Thymus (tissue), 11 donors: ENCODE results near the gene ATP2A3. TPM values are rescaled to one million over a fixed set of nuclear protein-coding genes. Genes with fewer than 3 reads are reported as not detected.

Experiments used
- DNase-seq, 9 donors: peaks; one replicate each; pipeline ENCODE4 v3.0.0-alpha.2; 2013; ENCODE audit warnings: low spot score in 9 of 9, low read depth in 6 of 9, missing footprints in 1 of 9
- H3K27ac ChIP-seq, 2 donors: one replicate each; pipeline ENCODE4 v1.5.1; 2013; ENCODE audit warnings: control low read depth in 1 of 2, low read depth in 1 of 2, low read length in 1 of 2, mild to moderate bottlenecking in 1 of 2, moderate library complexity in 1 of 2
- H3K27me3 ChIP-seq, 2 donors: one replicate each; pipeline ENCODE4 v1.5.1; 2013; ENCODE audit warnings: low read length in 1 of 2; ENCODE audit not compliant: control insufficient read depth in 2 of 2, insufficient read depth in 1 of 2
- H3K36me3 ChIP-seq, 2 donors: one replicate each; pipeline ENCODE4 v1.5.1; 2013; ENCODE audit warnings: low read length in 1 of 2, mild to moderate bottlenecking in 1 of 2, moderate library complexity in 1 of 2; ENCODE audit not compliant: control insufficient read depth in 2 of 2, insufficient read depth in 2 of 2
- H3K4me1 ChIP-seq, 2 donors: one replicate each; pipeline ENCODE4 v1.5.1; 2013; ENCODE audit warnings: low read length in 2 of 2; ENCODE audit not compliant: control insufficient read depth in 2 of 2, insufficient read depth in 2 of 2
- H3K4me3 ChIP-seq, 2 donors: one replicate each; pipeline ENCODE4 v1.5.1; 2013; ENCODE audit warnings: low read length in 2 of 2, control low read depth in 1 of 2, mild to moderate bottlenecking in 1 of 2
- H3K9me3 ChIP-seq, 2 donors: one replicate each; pipeline ENCODE4 v1.5.1; 2013; ENCODE audit warnings: low read length in 1 of 2, mild to moderate bottlenecking in 1 of 2; ENCODE audit not compliant: control insufficient read depth in 2 of 2, insufficient read depth in 1 of 2
- WGBS: extraction: QIAGEN DNeasy Blood & Tissue Kit; methylation state at CpG from one replicate; pipeline ENCODE4 v1.1.7; 2013; 5-methylcytosine and 5-hydroxymethylcytosine counted together
- polyA plus RNA-seq: library from polyadenylated mRNA; stranded (reverse); fragments of 200-250 nt; gene quantifications from one replicate; pipeline ENCODE4 v1.2.3, GENCODE V29; 2013
- total RNA-seq: library from RNA; stranded (reverse); fragments of 120-200 nt; gene quantifications from one replicate; pipeline ENCODE4 v1.2.4, GENCODE V29; 2013
- donor health status: healthy.

ATP2A3 gene
- total and polyA plus RNA-seq, 2 donors: 52.9 to 116 TPM

GRCh38 chr17:3885271-3885670 is 79.0 kb downstream of the ATP2A3 start:
- H3K27me3 ChIP-seq: no peaks in the 10 kb centered on the region
- WGBS: 95% methylated on average over 14 of the region's 14 CpGs
- no peak overlapping the region for H3K27ac ChIP-seq
- peaks cover 0 to 50% of the 10 kb centered on the region in 2 donors for H3K4me1 ChIP-seq
- H3K9me3 ChIP-seq: no peaks in the 10 kb centered on the region
- DNase-seq: no peak
- H3K36me3 ChIP-seq: peaks cover 9 to 15% of the 10 kb centered on the region in 2 donors
- H3K4me3 ChIP-seq: no peak overlapping the region

DNA sequence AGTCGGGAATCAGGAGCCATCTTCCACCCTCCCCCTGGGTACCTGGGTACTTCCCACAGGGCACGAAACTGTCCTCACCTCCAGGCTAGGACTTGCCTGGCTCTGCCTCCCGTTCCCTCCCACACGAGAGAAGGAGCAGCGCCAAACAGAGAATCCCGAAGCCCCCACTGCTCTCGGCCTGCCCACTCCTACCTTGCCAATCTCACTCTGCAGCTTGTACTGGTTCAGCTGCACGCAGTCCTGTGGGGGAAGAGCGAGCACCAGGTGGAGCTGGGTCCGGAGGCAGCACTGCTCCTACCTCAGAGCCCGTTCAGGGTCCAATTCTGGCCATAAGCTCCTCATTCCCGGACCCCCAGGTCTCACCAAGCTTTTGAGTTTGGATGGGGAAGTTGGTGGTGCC is 80.0 kb downstream of the ATP2A3 start:
- Histone ChIP-seq H3K4me1 (peaks cover 0 to 45% of the 10 kb centered on the region in 2 donors), H3K27ac (no peak overlapping the region), H3K4me3 (no peak overlapping the region), H3K36me3 (peaks cover 14 to 19% of the 10 kb centered on the region in 2 donors), H3K9me3 (no peaks in the 10 kb centered on the region), H3K27me3 (no peaks in the 10 kb centered on the region)
- DNase-seq: no peak
- 91% methylated on average over 12 of the region's 12 CpGs for WGBS

- no peaks in the 10 kb centered on the region for H3K9me3 ChIP-seq
- 95% methylated on average over 4 of the region's 4 CpGs for WGBS
- H3K36me3 ChIP-seq: peaks cover 18 to 19% of the 10 kb centered on the region in 2 donors
- H3K27me3 ChIP-seq: no peaks in the 10 kb centered on the region
- H3K27ac ChIP-seq: no peak overlapping the region
- H3K4me1 ChIP-seq: peaks cover 0 to 26% of the 10 kb centered on the region in 2 donors
- DNase-seq: no peak
- H3K4me3 ChIP-seq: no peak overlapping the region
Measured at GRCh38 chr17:3882276-3882675, 82.0 kb downstream of the ATP2A3 start.

GRCh38 chr17:3880983-3881382 is 83.3 kb downstream of the ATP2A3 start:
- Histone ChIP-seq H3K36me3 (peaks cover 21 to 23% of the 10 kb centered on the region in 2 donors), H3K4me1 (peaks cover 0 to 17% of the 10 kb centered on the region in 2 donors), H3K27ac (no peak overlapping the region), H3K4me3 (no peak overlapping the region), H3K27me3 (no peaks in the 10 kb centered on the region), H3K9me3 (no peaks in the 10 kb centered on the region)
- 97% methylated on average over 7 of the region's 7 CpGs for WGBS
- no peak for DNase-seq

DNA sequence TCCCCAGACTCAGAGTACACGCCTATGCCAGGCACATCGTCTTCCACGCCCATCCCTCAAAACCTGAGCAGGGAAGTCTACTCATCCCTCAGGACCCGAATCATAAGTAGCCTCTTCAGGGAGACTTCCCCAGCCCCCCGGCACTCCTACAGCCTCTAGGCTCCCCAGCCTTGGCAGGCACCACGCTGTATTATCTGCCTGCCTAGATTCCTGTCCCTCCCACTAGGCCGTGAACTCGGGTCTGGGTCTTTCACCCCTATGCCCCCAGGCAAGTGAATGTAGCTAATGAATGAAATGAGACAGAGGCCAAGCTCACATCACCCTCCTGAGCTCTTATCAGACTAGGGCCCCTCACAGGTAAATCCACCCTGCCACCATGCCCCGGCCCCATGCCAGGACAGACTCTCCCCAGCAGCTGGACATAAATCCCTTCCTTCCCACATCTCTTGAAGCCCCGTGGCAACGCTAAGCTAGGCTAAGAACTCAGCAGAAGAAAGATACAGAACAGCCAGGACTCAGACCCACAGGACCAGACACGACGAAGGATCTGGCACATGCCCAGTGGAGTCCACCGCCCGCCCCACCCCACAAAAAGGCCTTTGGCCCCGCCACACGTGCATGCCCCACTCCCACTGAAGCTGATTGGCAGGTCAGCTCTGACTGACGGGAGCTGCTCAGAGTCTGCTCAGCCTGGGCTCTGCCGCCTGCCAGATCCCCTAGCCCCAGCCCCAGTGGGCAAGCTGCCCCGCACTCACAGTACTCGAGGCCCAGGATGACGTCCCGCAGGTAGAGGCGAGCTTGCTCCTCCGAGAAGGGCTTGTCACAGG is 84.4 kb downstream of the ATP2A3 start:
- Histone ChIP-seq H3K27ac (peak overlapping the region in 1 of 2 donors; percentile 9), H3K4me1 (peaks cover 0 to 17% of the 10 kb centered on the region in 2 donors), H3K4me3 (no peak overlapping the region), H3K9me3 (no peaks in the 10 kb centered on the region), H3K27me3 (no peaks in the 10 kb centered on the region), H3K36me3 (peaks cover 23 to 29% of the 10 kb centered on the region in 2 donors)
- 95% methylated on average over 25 of the region's 25 CpGs for WGBS
- no peak for DNase-seq

DNA sequence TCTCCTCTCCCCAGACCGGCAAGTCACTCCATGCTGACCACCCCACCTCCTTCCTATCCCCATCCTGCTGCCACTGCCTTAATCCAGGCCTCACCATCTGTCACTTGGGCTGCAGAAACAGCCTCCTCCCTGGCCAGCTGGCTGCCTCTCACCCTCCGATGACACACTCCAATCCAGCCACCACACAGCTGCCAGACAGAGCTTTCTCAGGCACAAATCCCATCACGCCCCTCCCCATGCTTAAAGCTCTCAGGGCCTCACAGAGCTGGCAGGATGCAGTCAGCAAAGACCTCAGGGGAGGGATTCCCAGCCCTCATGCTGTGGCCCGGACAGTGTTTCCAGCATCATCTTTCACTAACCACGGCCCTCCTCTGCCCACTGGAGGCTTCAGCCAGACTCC is 85.1 kb downstream of the ATP2A3 start:
- DNase-seq: no peak
- H3K27ac ChIP-seq: no peak overlapping the region
- WGBS: 77% methylated on average over 5 of the region's 5 CpGs
- H3K4me1 ChIP-seq: peaks cover 0 to 17% of the 10 kb centered on the region in 2 donors
- H3K27me3 ChIP-seq: no peaks in the 10 kb centered on the region
- no peak overlapping the region for H3K4me3 ChIP-seq
- H3K9me3 ChIP-seq: no peaks in the 10 kb centered on the region
- H3K36me3 ChIP-seq: peaks cover 17 to 28% of the 10 kb centered on the region in 2 donors

GRCh38 chr17:3877220-3877619 is 87.0 kb downstream of the ATP2A3 start:
- H3K27me3 ChIP-seq: no peaks in the 10 kb centered on the region
- no peak overlapping the region for H3K4me3 ChIP-seq
- no peak for DNase-seq
- WGBS: 94% methylated on average over 8 of the region's 8 CpGs
- H3K9me3 ChIP-seq: no peaks in the 10 kb centered on the region
- H3K4me1 ChIP-seq: peaks cover 0 to under 1% of the 10 kb centered on the region in 2 donors
- peaks cover 24 to 27% of the 10 kb centered on the region in 2 donors for H3K36me3 ChIP-seq
- no peak overlapping the region for H3K27ac ChIP-seq

DNA sequence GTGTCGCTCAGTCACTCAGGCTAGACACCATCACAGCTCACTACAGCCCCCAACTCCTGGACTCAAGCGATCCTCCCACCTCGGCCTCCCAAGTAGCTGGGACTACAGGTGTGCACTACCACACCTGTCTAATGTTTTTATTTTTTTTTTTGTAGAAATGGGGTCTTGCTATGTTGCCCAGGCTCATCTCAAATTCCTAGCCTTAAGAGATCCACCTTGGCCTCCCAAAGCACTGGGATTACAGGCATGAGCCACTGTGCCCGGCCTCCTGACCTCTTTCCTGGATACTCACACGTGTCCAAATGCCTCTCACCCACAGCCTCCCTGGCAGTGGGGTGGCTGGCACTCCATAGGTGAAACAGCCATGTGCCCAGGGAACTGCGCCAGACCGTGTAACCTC is 88.9 kb downstream of the ATP2A3 start:
- no peak overlapping the region for H3K27ac ChIP-seq
- H3K36me3 ChIP-seq: peaks cover 25 to 28% of the 10 kb centered on the region in 2 donors
- no peaks in the 10 kb centered on the region for H3K27me3 ChIP-seq
- peaks cover 0 to 6% of the 10 kb centered on the region in 2 donors for H3K4me1 ChIP-seq
- no peak for DNase-seq
- no peak overlapping the region for H3K4me3 ChIP-seq
- H3K9me3 ChIP-seq: no peaks in the 10 kb centered on the region
- WGBS: 96% methylated on average over 7 of the region's 7 CpGs
